GM21447 (cell line): ENCODE measurements around the gene ZNF578.
"Not testable (repeated sequence)": the region's sequence is repeated elsewhere in the genome, so short reads cannot be mapped to it uniquely, and the experiment has no call there.

Experiments used
- ATAC-seq: cut with Tn5 transposase; IDR thresholded peaks from one replicate; pipeline ENCODE4 v1.9.1; 2021; ENCODE audit not compliant: unreplicated experiment

ZNF578 gene

DNA sequence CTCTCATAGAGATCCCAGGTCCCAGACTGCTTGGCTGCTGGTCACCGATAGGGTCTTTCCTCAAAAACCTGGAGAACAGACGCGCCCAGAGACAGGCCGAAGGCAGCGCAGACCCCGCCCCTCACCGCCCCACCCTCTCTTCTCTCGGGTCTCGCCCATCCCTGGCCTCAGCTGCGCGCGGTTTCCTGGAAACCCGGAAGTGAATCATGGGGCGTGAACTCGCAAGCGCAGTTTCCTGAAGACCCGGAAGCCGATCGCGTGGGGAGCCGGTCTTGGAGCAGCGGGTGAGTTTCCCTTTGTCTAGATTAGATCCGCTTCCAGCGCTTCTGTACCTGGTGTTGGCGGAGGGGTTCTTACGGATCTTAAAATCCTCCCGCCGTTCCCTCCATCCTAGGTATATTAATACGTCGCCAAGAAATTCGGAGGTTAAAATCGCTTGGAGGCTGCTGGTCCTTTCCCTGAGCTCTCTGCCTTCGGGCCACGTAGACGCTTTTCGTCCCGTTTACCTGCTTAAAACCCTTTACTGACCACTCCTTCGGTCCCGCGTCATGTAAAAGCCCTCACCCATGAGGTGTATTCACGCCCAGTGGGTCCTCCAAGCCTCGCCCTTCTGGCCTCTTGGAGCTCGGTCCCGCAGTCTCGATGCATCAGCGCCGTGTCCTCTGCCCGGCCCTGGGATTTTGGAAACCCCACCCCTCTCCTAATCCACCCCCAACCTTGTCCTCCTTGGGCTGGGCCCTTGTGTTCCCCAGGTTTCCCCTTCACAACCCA lies at the start of gene ZNF578:
ZNF578 (plus strand) TSS at position 230 of the 771 bp plus-strand sequence. CDS start 48,293 bp downstream, outside the sequence.
- ATAC-seq, result no peak

DNA sequence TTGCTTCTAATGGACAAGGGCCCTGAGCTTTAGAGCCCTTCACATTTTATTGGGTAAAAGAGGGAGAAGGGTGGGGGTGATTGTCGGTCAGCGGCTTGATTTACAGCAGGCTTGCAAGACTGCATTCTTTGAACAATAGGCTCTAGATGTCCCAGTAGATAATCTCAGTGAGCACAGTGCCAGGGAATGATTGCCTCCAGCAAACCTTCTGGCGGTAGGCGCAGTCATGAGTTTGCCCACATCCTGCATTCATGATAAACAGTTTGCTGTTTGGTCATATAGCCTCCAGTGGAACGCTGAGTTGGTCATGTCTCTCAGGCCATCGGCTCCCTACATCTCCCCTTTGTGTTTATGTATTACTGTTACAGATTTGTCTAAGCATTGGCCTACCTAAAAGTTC lies 43.1 kb upstream of the ZNF578 start:
- no peak for ATAC-seq

DNA sequence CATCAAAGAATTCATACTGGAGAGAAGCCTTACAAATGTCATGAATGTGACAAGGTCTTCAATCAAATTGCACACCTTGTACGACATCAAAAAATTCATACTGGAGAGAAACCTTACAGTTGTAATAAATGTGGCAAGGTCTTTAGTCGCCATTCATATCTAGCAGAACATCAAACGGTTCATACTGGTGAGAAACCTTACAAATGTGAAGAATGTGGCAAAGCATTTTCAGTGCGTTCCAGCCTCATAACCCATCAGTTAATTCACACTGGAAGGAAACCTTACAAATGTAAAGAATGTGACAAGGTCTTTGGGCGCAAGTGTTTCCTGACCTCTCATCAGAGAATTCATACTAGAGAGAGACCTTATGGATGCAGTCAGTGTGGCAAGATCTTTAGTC lies 37.6 kb upstream of the ZNF578 start:
- no peak for ATAC-seq

DNA sequence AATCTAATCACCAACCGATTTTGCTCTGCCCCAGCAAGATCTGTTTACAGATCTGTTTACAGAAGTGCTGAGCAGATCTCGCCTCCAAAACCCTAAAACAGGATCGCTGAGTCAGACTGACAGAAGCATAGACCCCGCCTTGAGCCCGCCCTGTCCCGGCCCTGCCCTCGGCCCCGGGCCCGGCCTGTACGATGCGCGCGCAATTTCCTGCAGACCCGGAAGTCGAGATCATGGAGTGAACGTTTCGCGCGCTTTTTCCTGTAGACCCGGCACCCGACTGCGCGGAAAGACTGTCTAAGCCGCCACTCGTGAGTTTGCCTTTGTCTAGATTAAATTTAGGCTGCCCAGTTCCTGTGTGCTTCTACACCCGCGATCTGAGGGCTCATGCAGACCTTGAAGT lies 24.4 kb upstream of the ZNF578 start, which contains the start of gene ZNF534:
ZNF534 (plus strand) TSS at position 212 of the 400 bp plus-strand sequence. CDS start 2,327 bp downstream, outside the sequence.
- no peak for ATAC-seq

DNA sequence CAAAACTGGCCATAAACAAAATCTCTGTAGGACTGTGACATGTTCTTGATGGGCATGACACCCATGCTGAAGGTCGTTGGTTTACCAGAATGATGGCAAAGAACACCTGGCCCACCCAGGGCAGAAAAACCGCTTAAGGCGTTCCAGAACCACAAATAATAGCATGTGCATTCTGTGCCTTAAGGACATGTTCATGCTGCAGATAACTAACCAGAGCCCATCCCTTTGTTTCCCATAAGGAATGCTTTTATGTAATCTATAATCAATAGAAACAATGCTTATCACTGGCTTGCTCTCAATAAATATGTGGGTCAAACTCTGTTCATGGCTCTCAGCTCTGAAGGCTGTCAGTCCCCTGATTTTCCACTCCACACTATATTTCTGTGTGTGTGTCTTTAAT lies 11.2 kb upstream of the ZNF578 start:
- ATAC-seq, result no peak

DNA sequence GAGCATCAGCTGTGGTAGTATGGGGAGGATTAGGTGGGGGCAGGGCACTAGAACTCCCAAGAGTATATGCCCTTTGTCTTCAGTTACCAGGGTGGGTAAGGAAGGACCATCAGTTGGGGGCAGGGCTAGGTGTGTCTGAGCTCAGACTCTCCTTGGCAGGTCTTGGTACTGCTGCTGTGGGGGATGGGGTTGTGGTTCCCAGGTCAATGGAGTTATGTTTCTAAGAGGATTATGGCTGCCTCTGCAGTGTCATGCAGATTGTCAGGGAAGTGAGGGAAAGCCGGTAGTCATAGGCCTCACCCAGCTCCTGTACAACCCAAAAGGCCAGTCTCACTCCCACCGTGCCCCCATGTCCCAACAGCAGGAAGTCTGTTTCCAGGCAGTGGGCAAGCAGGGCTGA lies 8.8 kb upstream of the ZNF578 start:
- no peak for ATAC-seq

DNA sequence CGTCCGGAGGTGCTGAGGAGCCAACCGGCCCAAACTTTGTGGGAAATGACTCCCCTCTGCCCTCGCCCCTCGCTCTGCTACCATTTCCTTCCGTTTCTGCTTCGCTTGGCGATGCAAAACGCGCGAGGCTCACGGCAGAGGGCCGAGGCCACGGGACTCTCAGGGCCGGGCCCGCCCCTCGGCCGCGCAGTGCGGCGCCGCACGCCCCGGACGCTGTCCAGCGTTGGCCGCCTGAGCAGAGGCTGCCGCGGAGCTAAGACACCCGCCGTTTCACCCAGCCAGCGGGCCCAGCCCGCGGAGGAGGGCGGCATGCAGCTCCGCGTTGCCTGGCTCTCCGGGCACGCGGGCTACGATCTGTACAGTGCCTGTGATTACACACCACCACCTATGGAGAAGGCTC lies 2.1 kb upstream of the ZNF578 start:
- no peak for ATAC-seq

DNA sequence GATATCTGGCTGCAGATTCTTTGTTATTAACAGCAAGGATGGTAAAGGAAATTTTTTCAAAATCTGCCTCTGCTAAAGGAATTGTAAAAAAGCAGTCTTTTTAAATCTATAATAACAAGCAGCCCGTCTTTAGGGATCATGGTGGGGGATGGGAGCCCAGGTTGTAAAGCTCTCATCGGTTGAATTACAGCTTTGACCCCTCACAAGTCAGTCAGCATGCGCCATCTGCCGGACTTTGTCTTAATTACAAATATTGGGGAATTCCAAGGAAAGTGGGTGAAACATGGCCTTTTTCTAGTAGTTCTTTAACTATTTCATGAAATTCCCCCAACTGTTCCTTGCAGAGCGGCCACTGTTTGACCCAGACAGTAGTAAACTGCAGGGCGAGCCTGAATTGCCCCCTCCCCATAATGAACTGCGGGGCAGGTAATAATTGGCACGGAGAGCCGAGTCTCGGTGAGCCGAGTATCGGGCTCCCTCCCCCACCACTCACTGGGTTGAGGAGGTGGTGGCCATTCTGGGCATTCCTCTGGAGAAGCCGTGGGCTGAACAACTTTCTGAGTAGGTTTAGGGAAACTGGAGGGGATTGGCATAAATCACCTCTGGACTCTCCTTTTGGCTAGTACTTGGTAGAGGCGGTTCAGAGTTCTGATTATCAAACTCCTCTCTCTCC lies 11.6 kb downstream of the ZNF578 start:
- ATAC-seq, result no peak

DNA sequence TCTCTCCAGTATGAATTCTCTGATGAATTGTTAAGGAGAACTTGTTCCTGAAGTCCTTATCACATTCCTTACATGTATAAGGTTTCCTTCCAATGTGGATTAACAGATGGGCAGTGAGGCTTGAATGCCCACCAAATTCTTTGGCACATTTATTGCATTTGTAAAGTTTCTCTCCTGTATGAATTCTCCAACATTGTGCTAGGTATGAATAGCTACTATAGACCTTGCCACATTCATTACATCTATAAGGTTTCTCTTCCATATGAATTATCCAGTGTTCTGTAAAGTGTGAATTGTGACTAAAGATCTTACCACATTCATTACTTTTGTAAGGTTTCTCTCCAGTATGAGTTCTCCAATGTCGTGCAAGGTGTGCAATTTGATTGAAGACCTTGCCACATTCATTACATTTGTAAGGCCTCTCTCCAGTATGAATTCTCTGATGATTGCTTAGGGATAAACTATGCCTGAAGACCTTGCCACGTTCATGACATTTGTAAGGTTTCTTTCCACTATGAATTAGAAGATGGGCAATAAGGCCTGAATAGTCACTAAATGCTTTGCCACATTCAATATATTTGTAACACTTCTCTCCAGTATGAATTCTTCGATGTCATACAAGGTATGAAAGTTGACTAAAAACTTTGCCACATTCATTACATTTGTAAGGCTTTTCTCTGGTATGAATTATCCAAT lies 20.4 kb downstream of the ZNF578 start:
- ATAC-seq, result no peak

DNA sequence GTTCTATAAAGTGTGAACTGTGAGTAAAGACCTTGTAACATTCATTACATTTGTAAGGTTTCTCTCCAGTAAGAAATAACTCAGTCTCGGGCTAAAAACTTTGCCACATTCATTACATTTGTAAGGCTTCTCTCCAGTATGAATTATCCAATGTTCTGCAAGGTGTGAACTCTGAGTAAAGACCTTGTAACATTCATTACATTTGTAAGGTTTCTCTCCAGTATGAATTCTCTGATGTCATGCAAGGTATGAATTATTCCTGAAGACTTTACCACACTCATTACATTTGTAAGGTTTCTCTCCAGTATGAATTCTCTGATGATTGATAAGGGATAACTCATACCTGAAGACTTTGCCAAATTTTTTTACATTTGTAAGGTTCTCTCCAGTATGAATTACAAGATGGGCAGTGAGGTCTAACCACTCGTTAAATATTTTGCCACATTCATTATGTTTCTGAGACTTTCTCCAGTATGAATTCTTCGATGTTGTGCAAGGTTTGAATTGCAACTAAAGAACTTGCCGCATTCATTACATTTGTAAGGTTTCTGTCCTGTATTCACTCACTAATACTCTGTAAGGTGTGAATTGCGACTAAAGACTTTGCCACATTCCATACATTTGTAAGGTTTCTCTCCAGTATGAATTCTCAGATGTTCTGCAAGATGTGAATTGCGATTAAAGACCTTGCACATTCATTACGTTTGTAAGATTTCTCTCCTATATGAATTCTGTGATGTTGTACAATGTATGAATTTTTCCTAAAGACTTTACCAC lies 21.2 kb downstream of the ZNF578 start:
- no peak for ATAC-seq

DNA sequence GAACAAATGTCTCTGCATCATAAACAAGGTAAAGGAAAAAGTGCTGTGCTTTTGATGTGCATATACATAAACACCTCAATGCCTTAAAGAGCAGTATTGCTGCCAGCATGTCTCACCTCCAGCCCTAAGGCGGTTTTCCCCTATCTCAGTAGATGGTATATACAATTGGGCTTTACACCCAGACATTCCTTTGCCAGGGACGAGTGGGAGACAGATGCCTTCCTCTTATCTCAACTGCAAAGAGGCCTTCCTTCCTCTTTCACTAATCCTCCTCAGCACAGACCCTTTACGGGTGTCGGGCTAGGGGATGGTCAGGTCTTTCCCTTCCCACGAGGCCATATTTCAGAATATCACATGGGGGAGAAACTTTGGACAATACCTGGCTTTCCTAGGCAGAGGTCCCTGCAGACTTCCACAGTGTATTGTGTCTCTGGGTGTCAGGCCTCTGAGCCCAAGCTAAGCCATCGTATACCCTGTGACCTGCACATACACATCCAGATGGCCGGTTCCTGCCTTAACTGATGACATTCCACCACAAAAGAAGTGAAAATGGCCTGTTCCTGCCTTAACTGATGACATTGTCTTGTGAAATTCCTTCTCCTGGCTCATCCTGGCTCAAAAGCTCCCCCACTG lies 30.9 kb downstream of the ZNF578 start:
- ATAC-seq, result not testable (repeated sequence)

DNA sequence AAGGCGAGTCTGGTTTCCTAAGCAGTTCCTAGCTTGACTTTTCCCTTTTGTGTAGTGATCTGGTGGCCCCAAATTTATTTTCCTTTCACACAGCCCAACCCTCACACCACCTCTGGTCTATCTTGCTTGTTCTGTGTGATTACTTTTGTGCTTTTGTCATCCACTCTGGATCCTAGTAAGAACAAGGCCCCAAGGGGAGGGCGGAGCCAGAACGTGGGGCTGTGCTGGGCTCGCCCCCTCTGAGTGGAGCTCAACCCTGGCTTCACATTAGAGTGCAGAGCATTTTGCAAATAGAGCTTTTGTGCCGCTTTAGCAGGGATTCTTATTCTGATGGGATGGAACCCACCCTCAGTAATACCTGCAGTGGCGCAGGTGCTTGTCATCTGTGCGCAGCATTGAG lies 31.7 kb downstream of the ZNF578 start:
- ATAC-seq, result not testable (repeated sequence)

DNA sequence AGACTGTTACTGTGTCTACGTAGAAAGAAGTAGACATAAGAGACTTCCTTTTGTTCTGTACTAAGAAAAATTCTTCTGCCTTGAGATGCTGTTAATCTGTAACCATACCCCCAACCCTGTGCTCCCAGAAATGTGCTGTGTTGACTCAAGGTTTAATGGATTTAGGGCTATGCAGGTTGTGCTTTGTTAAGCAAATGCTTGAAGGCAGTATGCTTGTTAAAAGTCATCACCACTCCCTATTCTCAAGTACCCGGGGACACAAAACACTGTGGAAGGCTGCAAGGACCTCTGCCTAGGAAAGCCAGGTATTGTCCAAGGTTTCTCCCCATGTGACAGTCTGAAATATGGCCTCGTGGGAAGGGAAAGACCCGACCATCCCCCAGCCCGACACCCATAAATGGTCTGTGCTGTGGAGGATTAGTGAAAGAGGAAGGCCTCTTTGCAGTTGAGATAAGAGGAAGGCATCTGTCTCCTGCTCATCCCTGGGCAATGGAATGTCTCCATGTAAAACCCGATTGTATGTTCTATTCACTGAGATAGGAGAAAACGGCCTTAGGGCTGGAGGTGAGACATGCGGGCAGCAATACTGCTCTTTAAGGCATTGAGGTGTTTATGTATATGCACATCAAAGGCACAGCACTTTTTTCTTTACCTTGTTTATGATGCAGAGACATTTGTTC lies 32.3 kb downstream of the ZNF578 start:
- ATAC-seq, result not testable (repeated sequence)

DNA sequence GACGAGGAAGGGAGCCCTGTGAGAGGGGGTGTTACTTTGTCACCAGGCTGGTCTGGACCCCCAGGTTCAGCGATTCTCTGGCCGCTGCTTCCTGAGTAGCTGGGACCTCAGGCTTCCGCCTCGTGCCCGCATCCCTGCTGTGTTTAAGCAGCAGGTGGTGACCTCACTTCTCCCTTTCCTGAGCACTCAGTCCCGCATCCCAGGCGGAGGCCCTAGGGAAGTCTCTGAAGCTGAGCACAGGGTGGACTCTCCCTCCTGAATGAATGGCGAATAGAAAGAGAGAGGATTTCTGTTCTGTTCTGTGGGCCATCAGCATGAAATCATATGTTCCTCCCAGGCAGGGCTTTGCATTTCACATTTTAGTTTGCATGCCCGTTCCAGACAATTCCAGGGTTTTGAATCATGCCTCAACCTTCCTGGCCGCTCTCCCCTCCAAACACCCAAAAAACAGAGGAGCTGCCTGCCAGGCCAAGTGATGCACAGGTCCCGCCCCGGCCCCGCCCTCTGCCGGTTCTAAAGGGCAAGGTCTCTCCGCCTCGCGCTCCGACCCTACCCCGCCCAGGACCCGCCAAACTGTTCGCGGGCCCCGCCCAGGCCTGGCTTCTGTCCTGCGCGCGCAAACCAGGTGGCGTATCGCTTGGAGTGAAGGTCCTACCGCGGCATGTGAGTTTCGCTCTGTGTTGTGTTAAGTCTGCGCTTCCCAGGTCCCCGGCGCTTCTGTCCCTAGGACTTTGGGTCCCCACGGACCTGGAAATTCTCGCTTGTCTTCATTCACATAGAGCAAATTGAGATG lies 39.0 kb downstream of the ZNF578 start:
- no peak for ATAC-seq

DNA sequence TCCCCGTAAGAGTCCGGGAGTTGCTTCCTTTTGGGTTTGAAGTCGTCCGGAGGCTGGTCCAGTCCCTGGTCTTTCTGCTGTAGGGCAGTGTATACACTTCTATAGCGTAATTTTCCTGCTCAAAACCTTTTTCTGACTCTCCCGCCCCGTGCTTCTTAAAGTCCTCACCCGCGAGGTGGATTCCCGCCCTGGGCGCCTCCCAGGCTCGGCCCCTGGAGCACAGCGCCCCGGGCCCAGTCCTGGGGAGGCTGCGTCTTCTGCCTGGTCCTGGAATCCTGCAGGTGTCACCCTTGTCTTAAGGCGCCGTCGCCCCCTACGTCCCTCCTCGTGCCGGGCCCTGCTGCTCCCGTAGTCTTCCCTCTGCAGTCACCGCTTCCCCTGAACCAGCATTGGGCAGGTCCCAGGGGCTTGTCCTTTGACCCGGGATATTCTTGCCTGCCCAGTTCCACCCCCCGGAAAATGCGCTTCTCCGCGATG lies 39.7 kb downstream of the ZNF578 start:
- ATAC-seq, result no peak

DNA sequence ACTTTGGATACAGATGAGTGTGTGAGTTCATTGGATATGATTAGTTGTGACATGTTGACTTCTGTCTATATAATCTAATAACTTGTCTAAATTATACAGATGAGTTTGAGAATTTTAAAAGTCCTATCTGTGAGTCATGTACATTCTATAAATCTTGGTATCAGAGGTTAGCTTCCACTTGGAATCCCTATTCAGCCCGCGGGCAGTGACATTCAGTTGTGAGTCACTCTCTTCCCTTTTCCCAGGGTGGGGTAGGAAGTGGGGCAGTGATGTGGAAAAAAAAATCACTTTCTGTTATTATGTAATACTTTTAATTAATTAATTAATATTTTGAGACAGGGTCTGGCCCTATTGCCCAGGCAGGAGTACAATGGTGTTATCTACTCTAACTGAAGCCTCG lies 41.2 kb downstream of the ZNF578 start:
- no peak for ATAC-seq

DNA sequence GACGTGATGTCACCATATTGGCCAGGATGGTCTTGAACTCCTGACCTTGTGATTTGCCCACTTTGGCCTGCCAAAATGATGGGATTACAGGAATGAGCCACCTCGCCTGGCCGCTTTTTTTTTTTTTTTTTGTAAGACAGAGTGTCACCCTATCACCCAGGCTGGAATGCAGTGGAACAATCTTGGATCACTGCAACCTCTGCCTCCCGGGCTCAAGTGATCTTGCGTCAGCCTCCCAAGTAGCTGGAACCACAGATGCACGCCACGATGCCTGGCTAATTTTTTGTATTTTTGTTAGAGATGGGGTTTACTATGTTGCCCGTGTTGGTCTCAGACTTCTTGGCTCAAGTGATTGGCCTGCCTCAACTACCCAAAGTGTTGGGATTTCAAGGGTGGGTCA lies 45.2 kb downstream of the ZNF578 start:
- ATAC-seq, result no peak

DNA sequence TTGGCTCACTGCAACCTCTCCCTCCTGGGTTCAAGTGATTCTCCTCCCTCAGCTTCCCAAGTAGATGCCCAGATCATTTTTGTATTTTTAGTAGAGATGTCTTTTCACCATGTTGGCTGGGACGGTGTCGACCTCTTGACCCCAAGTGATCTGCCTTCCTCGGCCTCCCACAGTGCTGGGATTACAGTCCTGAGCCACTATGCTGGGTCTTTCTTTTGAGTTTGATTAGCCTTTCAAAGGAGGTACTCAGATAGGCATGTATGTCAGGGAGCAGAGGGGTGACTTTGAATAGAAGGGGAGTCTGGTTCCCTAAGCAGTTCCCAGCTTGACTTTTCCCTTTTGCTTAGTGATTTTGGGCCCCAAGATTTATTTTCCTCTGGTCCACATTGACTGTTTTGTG lies 47.1 kb downstream of the ZNF578 start:
- ATAC-seq, result not testable (repeated sequence)

DNA sequence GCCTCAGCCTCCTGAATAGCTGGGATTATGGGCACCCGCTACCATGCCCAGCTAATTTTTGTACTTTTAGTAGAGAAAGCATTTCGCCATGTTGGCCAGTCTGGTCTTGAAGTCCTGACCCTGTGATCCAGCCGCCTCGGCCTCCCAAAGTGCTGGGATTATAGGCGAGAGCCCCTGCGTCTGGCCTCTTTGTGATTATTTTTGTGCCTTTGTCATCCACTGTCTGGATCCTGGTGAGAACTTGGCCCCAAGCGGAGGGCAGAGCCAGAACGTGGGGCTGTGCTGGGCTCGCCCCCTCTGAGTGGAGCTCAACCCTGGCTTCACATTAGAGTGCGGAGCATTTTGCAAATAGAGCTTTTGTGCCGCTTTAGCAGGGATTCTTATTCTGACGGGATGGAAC lies 47.6 kb downstream of the ZNF578 start:
- not testable (repeated sequence) for ATAC-seq
